Left ventricle myocardium inferior (tissue), 1 donor: ENCODE data around the gene CCDC170. TPM values are rescaled to one million over a fixed set of nuclear protein-coding genes. Genes with fewer than 3 reads are reported as not detected.

Source experiments
- DNase-seq: peaks from one replicate; pipeline ENCODE4 v3.0.0-alpha.2; 2020
- H3K27ac ChIP-seq: fragments of 200-600 bp; replicated peaks from 2 replicates; pipeline ENCODE4 v1.8.0; 2021
- H3K27me3 ChIP-seq: fragments of 200-600 bp; 2 replicates; pipeline ENCODE4 v1.8.0; 2021; ENCODE audit warnings: low read depth
- H3K36me3 ChIP-seq: fragments of 200-600 bp; 2 replicates; pipeline ENCODE4 v1.8.0; 2021
- H3K4me1 ChIP-seq: fragments of 200-600 bp; 2 replicates; pipeline ENCODE4 v1.8.0; 2021
- H3K4me3 ChIP-seq: fragments of 200-600 bp; 2 replicates; pipeline ENCODE4 v1.8.0; 2021; ENCODE audit warnings: mild to moderate bottlenecking, moderate library complexity
- H3K9me3 ChIP-seq: fragments of 200-600 bp; replicated peaks from 2 replicates; pipeline ENCODE4 v1.8.0; 2021
- intact Hi-C: fragments of 100-400 bp; cut with micrococcal nuclease; formaldehyde crosslinking; loops from one replicate; pipeline ENCODE4 v1.11.0; 2022
- total RNA-seq: library from RNA; stranded (reverse); fragmentation: NEBNext Ultra II Directional; extraction: Animal tissue kit (Norgen Biotek cat#: 25700); gene quantifications from one replicate; pipeline ENCODE4 v1.2.1, GENCODE V29; 2021
- TF ChIP-seq, protein P1 (sequence below): fragments of 200-600 bp; IDR thresholded peaks from 2 replicates; pipeline ENCODE4 v1.8.0; 2021; ENCODE audit warnings: antibody characterized with exemption, mild to moderate bottlenecking, borderline replicate concordance
- donor health status: DM: no; HTN: yes; CAD: no; lungs with severe emphysema.

CCDC170 gene
- total RNA-seq, 1 donor from 2014 or later, result 0.36 TPM

DNA sequence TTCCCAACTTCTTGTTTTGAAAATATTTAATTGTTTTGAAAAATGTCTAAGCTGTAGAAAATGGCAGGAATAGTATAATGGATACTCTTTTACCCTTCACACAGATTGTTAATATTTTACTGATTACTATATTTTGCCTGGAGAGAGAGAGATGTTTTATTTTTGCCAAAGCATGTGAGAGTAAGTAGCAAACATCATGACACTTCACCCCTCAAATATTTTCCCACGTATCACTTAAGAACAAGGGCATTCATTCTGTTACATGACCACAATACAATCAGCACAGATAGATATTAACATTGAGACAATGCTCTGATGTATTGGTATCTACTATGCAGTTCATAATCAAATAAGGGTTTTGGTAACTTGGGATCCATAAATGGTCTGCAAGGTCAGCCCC is 116.5 kb downstream of the CCDC170 start:
- peaks cover 20% of the 10 kb centered on the region for H3K9me3 ChIP-seq
- no peaks in the 10 kb centered on the region for H3K36me3 ChIP-seq
- TF ChIP-seq, protein P1, sequence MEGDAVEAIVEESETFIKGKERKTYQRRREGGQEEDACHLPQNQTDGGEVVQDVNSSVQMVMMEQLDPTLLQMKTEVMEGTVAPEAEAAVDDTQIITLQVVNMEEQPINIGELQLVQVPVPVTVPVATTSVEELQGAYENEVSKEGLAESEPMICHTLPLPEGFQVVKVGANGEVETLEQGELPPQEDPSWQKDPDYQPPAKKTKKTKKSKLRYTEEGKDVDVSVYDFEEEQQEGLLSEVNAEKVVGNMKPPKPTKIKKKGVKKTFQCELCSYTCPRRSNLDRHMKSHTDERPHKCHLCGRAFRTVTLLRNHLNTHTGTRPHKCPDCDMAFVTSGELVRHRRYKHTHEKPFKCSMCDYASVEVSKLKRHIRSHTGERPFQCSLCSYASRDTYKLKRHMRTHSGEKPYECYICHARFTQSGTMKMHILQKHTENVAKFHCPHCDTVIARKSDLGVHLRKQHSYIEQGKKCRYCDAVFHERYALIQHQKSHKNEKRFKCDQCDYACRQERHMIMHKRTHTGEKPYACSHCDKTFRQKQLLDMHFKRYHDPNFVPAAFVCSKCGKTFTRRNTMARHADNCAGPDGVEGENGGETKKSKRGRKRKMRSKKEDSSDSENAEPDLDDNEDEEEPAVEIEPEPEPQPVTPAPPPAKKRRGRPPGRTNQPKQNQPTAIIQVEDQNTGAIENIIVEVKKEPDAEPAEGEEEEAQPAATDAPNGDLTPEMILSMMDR, result no peak
- no peaks in the 10 kb centered on the region for H3K4me1 ChIP-seq
- H3K27me3 ChIP-seq, result peaks cover 8% of the 10 kb centered on the region
- DNase-seq, result no peak
- intact Hi-C loops, result no loop called here
- no peak overlapping the region for H3K4me3 ChIP-seq
- H3K27ac ChIP-seq, result peak overlapping the region; percentile 74

DNA sequence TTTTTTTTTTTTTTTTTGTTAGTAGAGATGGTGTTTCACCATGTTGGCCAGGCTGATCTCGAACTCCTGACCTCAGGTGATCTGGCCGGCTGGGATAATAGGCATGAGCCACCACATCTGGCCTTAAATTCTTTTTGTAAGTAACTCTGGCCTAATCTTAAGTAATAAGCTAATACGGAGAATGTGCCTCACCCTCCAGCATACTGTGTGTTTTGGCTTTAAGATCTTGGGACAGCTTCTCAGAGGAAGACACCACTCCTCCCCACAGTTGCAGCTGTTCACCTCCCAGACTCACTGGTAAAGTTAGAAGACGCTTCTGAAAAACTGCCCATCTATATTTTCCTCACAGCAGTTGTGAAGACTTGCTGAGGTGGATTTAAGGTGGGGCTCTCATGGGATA is 120.8 kb downstream of the CCDC170 start:
- Histone ChIP-seq H3K9me3 (no peaks in the 10 kb centered on the region), H3K27ac (peak overlapping the region; percentile 31), H3K4me3 (no peak overlapping the region), H3K36me3 (no peaks in the 10 kb centered on the region), H3K4me1 (no peaks in the 10 kb centered on the region), H3K27me3 (peaks cover 8% of the 10 kb centered on the region)
- TF ChIP-seq, protein P1, result no peak
- no peak for DNase-seq
- intact Hi-C loops, result no loop called here

DNA sequence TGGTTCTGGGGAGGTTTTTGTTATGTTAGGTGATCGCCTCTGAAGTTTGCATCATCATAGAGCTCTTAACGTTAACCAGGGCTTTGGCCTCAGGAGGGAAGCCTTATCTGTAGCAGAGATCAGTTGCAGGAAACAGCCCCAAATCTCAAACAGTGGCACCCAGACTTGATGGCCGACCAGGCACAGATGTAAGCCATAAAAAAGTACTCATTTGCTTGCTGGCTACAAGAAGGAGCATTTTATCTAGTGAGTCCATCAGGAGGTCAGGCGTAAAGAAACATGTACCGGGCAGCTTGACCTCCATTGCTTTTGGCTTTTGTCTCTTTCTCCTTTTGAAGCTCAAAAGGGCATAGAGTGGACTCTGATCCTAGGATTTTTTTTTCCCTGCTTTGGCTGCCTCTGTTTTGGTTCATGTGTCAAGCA is 122.3 kb downstream of the CCDC170 start:
- H3K4me3 ChIP-seq, result no peak overlapping the region
- intact Hi-C loops, result no loop called here
- no peak for DNase-seq

DNA sequence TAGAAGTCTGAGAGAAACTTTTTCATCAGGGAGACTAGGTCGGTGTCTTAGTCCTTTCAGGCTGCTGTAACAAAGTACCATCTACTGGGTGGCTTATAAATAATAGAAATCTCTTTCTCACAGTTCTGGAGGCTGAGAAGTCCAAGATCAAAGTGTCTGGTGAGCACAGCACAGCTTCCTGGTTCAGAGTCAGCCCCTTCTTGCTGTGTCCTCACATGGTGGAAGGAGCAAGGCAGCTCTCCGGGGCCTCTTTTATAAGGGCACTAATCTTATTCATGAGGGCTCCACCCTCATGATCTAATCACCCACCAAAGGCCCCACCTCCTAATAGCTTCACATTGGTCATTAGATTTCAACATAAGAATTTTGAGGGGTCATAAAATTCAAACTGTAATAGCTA is 122.8 kb downstream of the CCDC170 start:
- H3K4me3 ChIP-seq, result no peak overlapping the region
- H3K27ac ChIP-seq, result no peak overlapping the region
- DNase-seq, result no peak
- no peaks in the 10 kb centered on the region for H3K9me3 ChIP-seq
- intact Hi-C loops, result no loop called here
- H3K27me3 ChIP-seq, result peaks cover 8% of the 10 kb centered on the region
- TF ChIP-seq, protein P1, result no peak
- H3K4me1 ChIP-seq, result no peaks in the 10 kb centered on the region
- no peaks in the 10 kb centered on the region for H3K36me3 ChIP-seq

More for the DNA sequence above, 122.3 kb downstream of the CCDC170 start:
- Histone ChIP-seq H3K27me3 (peaks cover 8% of the 10 kb centered on the region), H3K36me3 (no peaks in the 10 kb centered on the region), H3K4me1 (no peaks in the 10 kb centered on the region), H3K27ac (no peak overlapping the region), H3K9me3 (no peaks in the 10 kb centered on the region)
- TF ChIP-seq, protein P1, result no peak

DNA sequence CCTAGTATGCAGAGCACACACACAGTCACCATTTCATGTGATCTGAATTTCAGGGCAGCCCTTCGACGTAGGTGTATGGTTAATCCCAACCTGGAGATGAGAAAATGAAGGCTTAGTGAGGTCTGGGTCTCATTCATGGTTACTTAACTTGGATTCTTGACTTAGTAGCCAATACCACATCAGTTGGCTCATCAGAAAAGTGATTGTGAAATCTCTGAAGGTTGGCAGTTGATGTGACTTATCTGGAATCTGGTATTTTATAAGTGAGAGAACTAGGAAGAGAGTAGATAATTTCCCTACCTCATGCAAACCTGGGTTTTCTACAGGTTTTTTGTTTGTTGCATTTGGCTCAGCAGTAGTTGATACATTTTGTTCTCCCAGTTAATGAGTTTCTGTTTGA is 123.7 kb downstream of the CCDC170 start:
- no peak for DNase-seq
- Histone ChIP-seq H3K9me3 (no peaks in the 10 kb centered on the region), H3K4me1 (no peaks in the 10 kb centered on the region), H3K4me3 (no peak overlapping the region), H3K36me3 (no peaks in the 10 kb centered on the region), H3K27me3 (peaks cover 13% of the 10 kb centered on the region), H3K27ac (no peak overlapping the region)
- intact Hi-C loops, result no loop called here
- TF ChIP-seq, protein P1, result no peak

DNA sequence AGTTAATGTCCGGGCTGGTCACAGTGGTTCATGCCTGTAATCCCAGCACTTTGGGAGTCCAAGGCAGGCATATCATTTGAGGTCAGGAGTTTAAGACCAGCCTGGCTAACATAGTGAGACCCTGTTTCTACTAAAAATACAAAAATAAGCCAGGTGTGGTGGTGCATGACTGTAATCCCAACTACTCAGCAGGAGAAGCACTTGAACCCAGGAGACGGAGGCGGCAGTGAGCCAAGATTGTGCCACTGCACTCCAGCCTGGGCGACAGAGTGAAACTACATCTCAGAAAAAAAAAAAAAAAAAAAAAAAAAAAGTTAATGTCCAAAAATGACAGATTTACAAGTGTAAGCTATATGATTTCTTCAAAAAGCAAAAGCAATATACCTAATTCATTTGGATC is 124.9 kb downstream of the CCDC170 start:
- H3K4me3 ChIP-seq, result no peak overlapping the region
- TF ChIP-seq, protein P1, result no peak
- DNase-seq, result no peak
- H3K27ac ChIP-seq, result no peak overlapping the region
- no peaks in the 10 kb centered on the region for H3K36me3 ChIP-seq
- H3K27me3 ChIP-seq, result peaks cover 18% of the 10 kb centered on the region
- H3K9me3 ChIP-seq, result no peaks in the 10 kb centered on the region
- H3K4me1 ChIP-seq, result no peaks in the 10 kb centered on the region
- intact Hi-C loops, result no loop called here
